ENCODE measurements around the gene GGTA1.

DNA sequence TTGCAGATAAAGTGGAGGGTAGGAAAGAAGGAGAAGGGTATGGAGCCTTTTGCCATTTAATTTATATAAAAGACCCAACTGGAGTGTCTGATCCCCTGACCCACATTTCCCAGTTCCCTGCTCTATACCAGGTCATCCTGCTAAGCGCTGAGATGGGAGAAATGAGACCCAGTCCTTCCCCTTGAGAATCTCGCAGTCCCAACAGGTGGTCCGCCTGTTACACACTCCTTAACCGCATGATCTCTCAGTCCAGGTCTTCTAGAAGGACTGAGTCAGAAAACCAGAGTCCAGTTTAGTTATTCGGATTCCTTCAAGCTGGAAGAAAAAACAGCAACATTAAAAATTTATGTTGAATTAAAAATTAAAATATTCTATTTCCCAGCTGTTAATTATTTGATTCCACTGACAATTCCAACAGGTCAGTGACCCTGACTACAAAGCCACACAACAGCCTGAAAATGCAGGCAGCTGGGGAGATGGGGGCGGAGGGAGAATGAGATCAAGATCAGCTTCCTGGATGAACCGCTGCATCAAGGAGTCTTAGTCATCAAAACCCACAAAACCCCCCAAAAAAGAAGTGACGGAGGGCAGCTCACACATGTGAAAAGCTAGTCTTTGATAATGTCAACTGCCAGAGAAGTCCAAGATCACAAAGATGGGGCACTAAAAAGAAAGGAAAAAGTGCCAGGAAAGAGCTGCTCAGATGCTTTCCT is 44.0 kb downstream of the GGTA1 start:
- TF ChIP-seq POLR2A (IDR thresholded peaks at IDR 0.05; ENCODE audit: borderline replicate concordance, extremely low read depth, insufficient read depth, insufficient read length) (no peak), EZH2 (IDR thresholded peaks at IDR 0.05) (no peak), ELF1 (IDR thresholded peaks at IDR 0.05; ENCODE audit: borderline replicate concordance, low read depth) (no peak), RAD21 (IDR thresholded peaks at IDR 0.05; ENCODE audit: low read depth) (no peak), ZNF274 (IDR thresholded peaks at IDR 0.05; ENCODE audit: low read depth, low read length) (no peak), POLR2AphosphoS5 (IDR thresholded peaks at IDR 0.05; ENCODE audit: low read depth, low read length) (no peak), EGR1 (IDR thresholded peaks at IDR 0.05; ENCODE audit: low read depth) (no peak), JUND (IDR thresholded peaks at IDR 0.05) (no peak), CEBPB (IDR thresholded peaks at IDR 0.05; ENCODE audit: low read depth) (no peak)
- TF ChIP-seq, protein P1, sequence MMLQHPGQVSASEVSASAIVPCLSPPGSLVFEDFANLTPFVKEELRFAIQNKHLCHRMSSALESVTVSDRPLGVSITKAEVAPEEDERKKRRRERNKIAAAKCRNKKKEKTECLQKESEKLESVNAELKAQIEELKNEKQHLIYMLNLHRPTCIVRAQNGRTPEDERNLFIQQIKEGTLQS (IDR thresholded peaks at IDR 0.05) = no peak
- TF ChIP-seq, protein P2, sequence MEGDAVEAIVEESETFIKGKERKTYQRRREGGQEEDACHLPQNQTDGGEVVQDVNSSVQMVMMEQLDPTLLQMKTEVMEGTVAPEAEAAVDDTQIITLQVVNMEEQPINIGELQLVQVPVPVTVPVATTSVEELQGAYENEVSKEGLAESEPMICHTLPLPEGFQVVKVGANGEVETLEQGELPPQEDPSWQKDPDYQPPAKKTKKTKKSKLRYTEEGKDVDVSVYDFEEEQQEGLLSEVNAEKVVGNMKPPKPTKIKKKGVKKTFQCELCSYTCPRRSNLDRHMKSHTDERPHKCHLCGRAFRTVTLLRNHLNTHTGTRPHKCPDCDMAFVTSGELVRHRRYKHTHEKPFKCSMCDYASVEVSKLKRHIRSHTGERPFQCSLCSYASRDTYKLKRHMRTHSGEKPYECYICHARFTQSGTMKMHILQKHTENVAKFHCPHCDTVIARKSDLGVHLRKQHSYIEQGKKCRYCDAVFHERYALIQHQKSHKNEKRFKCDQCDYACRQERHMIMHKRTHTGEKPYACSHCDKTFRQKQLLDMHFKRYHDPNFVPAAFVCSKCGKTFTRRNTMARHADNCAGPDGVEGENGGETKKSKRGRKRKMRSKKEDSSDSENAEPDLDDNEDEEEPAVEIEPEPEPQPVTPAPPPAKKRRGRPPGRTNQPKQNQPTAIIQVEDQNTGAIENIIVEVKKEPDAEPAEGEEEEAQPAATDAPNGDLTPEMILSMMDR (IDR thresholded peaks at IDR 0.05 in 2 of 3, conservative IDR thresholded peaks at IDR 0.05 in 1 of 3; ENCODE audit: borderline replicate concordance in 1 of 3, insufficient read depth in 1 of 3, low read depth in 2 of 3, low read length in 2 of 3) = no peak
- TF ChIP-seq, protein P3, sequence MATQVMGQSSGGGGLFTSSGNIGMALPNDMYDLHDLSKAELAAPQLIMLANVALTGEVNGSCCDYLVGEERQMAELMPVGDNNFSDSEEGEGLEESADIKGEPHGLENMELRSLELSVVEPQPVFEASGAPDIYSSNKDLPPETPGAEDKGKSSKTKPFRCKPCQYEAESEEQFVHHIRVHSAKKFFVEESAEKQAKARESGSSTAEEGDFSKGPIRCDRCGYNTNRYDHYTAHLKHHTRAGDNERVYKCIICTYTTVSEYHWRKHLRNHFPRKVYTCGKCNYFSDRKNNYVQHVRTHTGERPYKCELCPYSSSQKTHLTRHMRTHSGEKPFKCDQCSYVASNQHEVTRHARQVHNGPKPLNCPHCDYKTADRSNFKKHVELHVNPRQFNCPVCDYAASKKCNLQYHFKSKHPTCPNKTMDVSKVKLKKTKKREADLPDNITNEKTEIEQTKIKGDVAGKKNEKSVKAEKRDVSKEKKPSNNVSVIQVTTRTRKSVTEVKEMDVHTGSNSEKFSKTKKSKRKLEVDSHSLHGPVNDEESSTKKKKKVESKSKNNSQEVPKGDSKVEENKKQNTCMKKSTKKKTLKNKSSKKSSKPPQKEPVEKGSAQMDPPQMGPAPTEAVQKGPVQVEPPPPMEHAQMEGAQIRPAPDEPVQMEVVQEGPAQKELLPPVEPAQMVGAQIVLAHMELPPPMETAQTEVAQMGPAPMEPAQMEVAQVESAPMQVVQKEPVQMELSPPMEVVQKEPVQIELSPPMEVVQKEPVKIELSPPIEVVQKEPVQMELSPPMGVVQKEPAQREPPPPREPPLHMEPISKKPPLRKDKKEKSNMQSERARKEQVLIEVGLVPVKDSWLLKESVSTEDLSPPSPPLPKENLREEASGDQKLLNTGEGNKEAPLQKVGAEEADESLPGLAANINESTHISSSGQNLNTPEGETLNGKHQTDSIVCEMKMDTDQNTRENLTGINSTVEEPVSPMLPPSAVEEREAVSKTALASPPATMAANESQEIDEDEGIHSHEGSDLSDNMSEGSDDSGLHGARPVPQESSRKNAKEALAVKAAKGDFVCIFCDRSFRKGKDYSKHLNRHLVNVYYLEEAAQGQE (IDR thresholded peaks at IDR 0.05; ENCODE audit: low read depth) = no peak
- TF ChIP-seq, protein P4, sequence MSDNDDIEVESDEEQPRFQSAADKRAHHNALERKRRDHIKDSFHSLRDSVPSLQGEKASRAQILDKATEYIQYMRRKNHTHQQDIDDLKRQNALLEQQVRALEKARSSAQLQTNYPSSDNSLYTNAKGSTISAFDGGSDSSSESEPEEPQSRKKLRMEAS (IDR thresholded peaks at IDR 0.05) = no peak

All from HCT116 (cell line).